Neutrophil (primary cell): ENCODE data around the gene ATXN1.

ENCODE experiments used
- H3K27ac ChIP-seq: fragments of 200-600 bp; sonication (generic); 2 replicates; pipeline ENCODE4 v1.5.1; 2016; ENCODE audit warnings: mild to moderate bottlenecking, moderate library complexity
- H3K27me3 ChIP-seq: fragments of 200-600 bp; sonication (generic); 2 replicates; pipeline ENCODE4 v1.6.0; 2016; ENCODE audit warnings: mild to moderate bottlenecking
- H3K36me3 ChIP-seq: fragments of 200-600 bp; sonication (generic); 2 replicates; pipeline ENCODE4 v1.5.1; 2017
- H3K4me1 ChIP-seq, 2 experiments: fragments of 200-600 bp in 1 of 2; sonication (generic) in 1 of 2; 1 replicate in 1 of 2; 2 replicates in 1 of 2; pipeline versions ENCODE4 v1.5.1 to v1.6.1; 2013 to 2016; ENCODE audit warnings: low read depth in 1 of 2, low read length in 1 of 2, mild to moderate bottlenecking in 1 of 2, moderate library complexity in 1 of 2; ENCODE audit not compliant: control insufficient read depth in 1 of 2, insufficient read depth in 1 of 2
- H3K4me3 ChIP-seq, 2 experiments: fragments of 200-600 bp in 1 of 2; sonication (generic) in 1 of 2; 1 replicate in 1 of 2; 2 replicates in 1 of 2; pipeline ENCODE4 v1.5.1; 2013 to 2016; ENCODE audit warnings: low read depth in 1 of 2, low read length in 1 of 2, mild to moderate bottlenecking in 1 of 2, moderate library complexity in 1 of 2
- H3K9me3 ChIP-seq: fragments of 200-600 bp; sonication (generic); 2 replicates; pipeline ENCODE4 v1.5.1; 2016
- TF ChIP-seq, protein P1 (sequence below): fragments of 200-600 bp; sonication (generic); IDR thresholded peaks from 2 replicates; pipeline ENCODE4 v1.5.1; 2016; ENCODE audit warnings: antibody characterized with exemption

The ATXN1 gene

DNA sequence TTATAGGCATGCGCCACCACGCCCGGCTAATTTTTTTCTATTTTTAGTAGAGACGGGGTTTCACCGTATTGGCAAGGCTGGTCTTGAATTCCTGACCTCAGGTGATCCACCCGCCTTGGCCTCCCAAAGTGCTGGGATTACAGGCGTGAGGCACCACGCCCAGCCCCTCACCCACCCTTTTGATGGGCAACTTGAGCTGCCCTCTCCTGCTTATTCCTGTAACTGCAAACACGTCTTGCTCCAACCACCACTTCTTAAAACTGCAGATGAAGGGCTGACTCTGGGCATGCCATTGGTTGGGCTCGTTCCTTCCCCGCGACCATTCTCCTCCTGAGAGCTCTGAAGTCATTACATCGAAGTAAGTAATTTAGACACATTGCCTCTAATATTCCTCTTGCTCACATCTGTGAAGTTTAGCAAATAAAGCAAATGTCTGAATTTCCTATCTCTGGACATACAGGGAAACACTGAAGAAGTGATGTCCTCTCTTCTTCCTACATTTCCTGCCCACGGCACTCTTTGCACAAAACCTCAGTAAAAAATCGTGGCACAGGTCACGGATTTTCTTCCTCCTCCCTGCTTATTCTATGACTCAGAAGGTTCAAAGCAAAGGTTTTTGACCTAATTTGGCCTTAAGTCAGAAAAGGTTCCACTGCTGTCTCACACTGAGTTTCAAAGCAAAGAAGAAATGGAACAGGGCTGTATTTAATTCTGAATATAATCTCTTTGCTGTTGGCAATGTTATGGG lies 405.4 kb downstream of the ATXN1 start:
- Histone ChIP-seq H3K27me3 (no peaks in the 10 kb centered on the region), H3K4me3 (no peak overlapping the region), H3K36me3 (peaks cover 3% of the 10 kb centered on the region), H3K4me1 (no peaks in the 10 kb centered on the region), H3K27ac (no peak overlapping the region), H3K9me3 (no peaks in the 10 kb centered on the region)
- TF ChIP-seq, protein P1, sequence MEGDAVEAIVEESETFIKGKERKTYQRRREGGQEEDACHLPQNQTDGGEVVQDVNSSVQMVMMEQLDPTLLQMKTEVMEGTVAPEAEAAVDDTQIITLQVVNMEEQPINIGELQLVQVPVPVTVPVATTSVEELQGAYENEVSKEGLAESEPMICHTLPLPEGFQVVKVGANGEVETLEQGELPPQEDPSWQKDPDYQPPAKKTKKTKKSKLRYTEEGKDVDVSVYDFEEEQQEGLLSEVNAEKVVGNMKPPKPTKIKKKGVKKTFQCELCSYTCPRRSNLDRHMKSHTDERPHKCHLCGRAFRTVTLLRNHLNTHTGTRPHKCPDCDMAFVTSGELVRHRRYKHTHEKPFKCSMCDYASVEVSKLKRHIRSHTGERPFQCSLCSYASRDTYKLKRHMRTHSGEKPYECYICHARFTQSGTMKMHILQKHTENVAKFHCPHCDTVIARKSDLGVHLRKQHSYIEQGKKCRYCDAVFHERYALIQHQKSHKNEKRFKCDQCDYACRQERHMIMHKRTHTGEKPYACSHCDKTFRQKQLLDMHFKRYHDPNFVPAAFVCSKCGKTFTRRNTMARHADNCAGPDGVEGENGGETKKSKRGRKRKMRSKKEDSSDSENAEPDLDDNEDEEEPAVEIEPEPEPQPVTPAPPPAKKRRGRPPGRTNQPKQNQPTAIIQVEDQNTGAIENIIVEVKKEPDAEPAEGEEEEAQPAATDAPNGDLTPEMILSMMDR, result no peak

DNA sequence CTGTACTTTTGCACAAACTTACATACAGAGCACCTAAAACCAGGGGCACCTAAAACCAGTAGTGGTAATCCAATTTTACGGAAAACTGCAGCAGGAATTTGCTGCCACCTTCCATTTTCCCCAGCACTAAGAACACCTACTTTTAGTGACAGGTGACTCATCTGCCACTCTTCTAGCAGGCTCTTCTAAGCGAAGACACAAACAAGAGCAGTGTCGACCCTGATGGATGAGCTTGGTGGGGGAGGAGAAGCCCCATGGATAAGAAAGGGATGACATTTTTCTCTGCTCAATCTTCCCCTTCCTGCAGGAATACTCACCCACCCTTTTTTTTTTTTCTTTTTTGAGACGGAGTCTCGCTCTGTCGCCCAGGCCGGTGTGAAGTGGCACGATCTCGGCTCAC lies 406.0 kb downstream of the ATXN1 start:
- Histone ChIP-seq H3K4me3 (no peak overlapping the region), H3K36me3 (peaks cover under 1% of the 10 kb centered on the region), H3K27me3 (no peaks in the 10 kb centered on the region), H3K4me1 (no peaks in the 10 kb centered on the region), H3K27ac (no peak overlapping the region), H3K9me3 (no peaks in the 10 kb centered on the region)
- TF ChIP-seq, protein P1, result no peak

DNA sequence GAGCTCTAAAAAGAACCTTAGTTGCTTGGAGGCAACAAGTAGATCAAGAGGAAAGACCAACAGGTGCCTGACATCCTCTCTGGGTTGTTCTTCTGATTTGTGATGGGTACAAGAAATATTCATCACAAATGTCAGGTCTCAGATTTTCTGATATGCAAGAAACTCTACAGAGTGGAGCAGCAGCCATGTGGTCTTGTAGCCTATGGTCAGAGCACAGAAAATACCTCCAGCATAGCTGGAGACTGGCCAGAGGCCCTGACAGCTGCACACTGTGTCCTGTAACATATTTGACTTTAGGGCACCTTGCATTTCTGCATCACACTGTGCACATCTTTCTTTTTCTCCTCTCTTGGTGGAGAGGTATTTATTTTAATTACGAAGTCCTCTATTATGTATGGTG lies 406.6 kb downstream of the ATXN1 start:
- H3K36me3 ChIP-seq, result no peaks in the 10 kb centered on the region
- H3K27me3 ChIP-seq, result no peaks in the 10 kb centered on the region
- H3K27ac ChIP-seq, result no peak overlapping the region
- TF ChIP-seq, protein P1, result no peak
- no peaks in the 10 kb centered on the region for H3K9me3 ChIP-seq
- H3K4me3 ChIP-seq, result no peak overlapping the region
- no peaks in the 10 kb centered on the region for H3K4me1 ChIP-seq

DNA sequence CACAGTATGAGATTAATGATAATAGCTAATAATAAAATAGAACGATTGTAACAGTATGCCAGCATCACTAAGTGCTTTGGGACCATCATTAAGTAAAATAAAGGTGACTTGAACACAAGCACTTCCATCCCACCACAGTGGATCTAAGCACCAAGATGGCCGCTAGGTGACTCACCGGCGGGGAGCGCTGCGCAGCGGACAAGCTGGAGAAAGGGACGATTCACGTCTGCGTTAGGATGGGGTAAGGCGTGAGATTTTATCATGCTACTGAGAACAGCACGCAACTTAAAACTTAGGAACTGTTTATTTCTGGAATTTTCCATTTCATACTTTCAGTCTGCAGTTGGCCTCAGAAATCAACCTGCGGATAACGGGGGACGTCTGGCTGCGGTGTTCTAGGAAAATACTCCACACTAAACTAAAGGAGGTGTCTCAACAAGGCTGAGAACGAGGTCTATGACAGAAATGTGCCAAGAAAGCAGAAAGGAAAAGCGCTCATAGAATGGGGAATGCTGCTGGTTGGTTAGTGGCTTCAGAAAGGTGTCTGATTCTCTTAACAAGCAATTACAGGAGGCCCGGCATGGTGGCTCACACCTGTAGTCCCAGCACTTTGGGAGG lies 408.3 kb downstream of the ATXN1 start:
- TF ChIP-seq, protein P1, result no peak
- Histone ChIP-seq H3K27ac (no peak overlapping the region), H3K27me3 (no peaks in the 10 kb centered on the region), H3K9me3 (no peaks in the 10 kb centered on the region), H3K4me3 (no peak overlapping the region), H3K4me1 (no peaks in the 10 kb centered on the region), H3K36me3 (no peaks in the 10 kb centered on the region)

DNA sequence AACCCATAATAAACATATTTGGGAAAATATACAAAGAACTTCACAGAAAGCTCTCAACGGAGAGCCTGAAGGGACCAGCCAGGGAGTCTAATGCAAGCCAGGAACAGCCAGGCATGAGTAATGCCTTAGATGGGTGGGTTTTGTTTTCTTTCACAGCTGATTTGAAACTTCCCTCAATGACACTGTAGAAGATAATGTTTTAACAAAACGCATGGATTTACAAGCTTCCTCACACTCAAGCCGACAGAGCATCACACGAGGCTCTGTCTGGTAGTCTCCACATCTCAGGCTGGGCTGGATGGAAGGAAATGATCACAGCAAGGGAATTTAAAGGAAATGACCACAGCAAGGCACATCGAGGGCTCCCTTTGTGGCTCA lies 409.0 kb downstream of the ATXN1 start:
- H3K27ac ChIP-seq, result no peak overlapping the region
- no peak overlapping the region for H3K4me3 ChIP-seq
- no peaks in the 10 kb centered on the region for H3K4me1 ChIP-seq
- H3K36me3 ChIP-seq, result no peaks in the 10 kb centered on the region
- H3K9me3 ChIP-seq, result no peaks in the 10 kb centered on the region
- no peaks in the 10 kb centered on the region for H3K27me3 ChIP-seq
- TF ChIP-seq, protein P1, result no peak
